Cerebellar cortex (tissue), 1 donor: ENCODE results near the gene PDE6B.
"Not testable (repeated sequence)": the region's sequence is repeated elsewhere in the genome, so short reads cannot be mapped to it uniquely, and the experiment has no call there.

Source experiments
- DNase-seq: peaks from one replicate; pipeline ENCODE4 v3.0.0-alpha.2; 2015; ENCODE audit warnings: low spot score

Gene PDE6B

GRCh38 chr4:622071-622995 lies 3.0 kb upstream of the PDE6B start:
- no peak for DNase-seq

- no peak for DNase-seq
Observed at GRCh38 chr4:622996-623913, 2.1 kb upstream of the PDE6B start.

GRCh38 chr4:623914-624566 lies 1.3 kb upstream of the PDE6B start:
- DNase-seq: no peak

- DNase-seq: no peak
Observed at GRCh38 chr4:625631-626161, 323 bp downstream of the PDE6B start.

- DNase-seq: no peak
Observed at GRCh38 chr4:626201-627091, 1.1 kb downstream of the PDE6B start.

GRCh38 chr4:627347-628125 lies 2.2 kb downstream of the PDE6B start:
- DNase-seq: no peak

- no peak for DNase-seq
Observed at GRCh38 chr4:628311-628741, 3.0 kb downstream of the PDE6B start.

- no peak for DNase-seq
Observed at GRCh38 chr4:628821-629635, 3.7 kb downstream of the PDE6B start.

GRCh38 chr4:629636-629914 lies 4.2 kb downstream of the PDE6B start:
- no peak for DNase-seq

- DNase-seq: no peak
Observed at GRCh38 chr4:629915-630641, 4.7 kb downstream of the PDE6B start.

GRCh38 chr4:630656-631055 lies 5.3 kb downstream of the PDE6B start:
- no peak for DNase-seq

- DNase-seq: no peak
Observed at GRCh38 chr4:632196-632790, 6.9 kb downstream of the PDE6B start.

GRCh38 chr4:632926-633325 lies 7.6 kb downstream of the PDE6B start:
- DNase-seq: no peak

GRCh38 chr4:633406-633805 lies 8.0 kb downstream of the PDE6B start:
- no peak for DNase-seq

GRCh38 chr4:633976-634598 lies 8.7 kb downstream of the PDE6B start:
- DNase-seq: no peak

- DNase-seq: no peak
Observed at GRCh38 chr4:634599-634985, 9.2 kb downstream of the PDE6B start.

- not testable (repeated sequence) for DNase-seq
Observed at GRCh38 chr4:635066-635835, 9.9 kb downstream of the PDE6B start.
